ENCODE results near the gene LYZL4. TPM values are rescaled to one million over a fixed set of nuclear protein-coding genes. Genes with fewer than 3 reads are reported as not detected.

LYZL4 gene
- total and polyA plus RNA-seq, 2 of the 13 experiments (the other 11 are each of a cell fraction or from before 2014, with no cell fraction given) = not detected

Other genes with a start within 250 kb of the LYZL4 start
- not detected in 2 replicates for gene CCK, start 144.4 kb downstream of the LYZL4 start, total RNA-seq (2016; rRNA removed; fragmentation: Illumina TruSeq; extraction: Trizol)
- gene CCK, start 144.4 kb downstream of the LYZL4 start, polyA plus RNA-seq (2011; rRNA removed) = not detected in 2 replicates
- gene VIPR1, start 92.0 kb upstream of the LYZL4 start, total RNA-seq (2016; rRNA removed; fragmentation: Illumina TruSeq; extraction: Trizol) = 0.04 TPM in 1 of 2 replicates, not detected in the other
- 0.07 and 0.11 TPM in 2 replicates for gene VIPR1, start 92.0 kb upstream of the LYZL4 start, polyA plus RNA-seq (2011; rRNA removed)
- 38.4 and 40.0 TPM in 2 replicates for gene SEC22C, start 171.4 kb upstream of the LYZL4 start, total RNA-seq (2016; rRNA removed; fragmentation: Illumina TruSeq; extraction: Trizol)
- gene SEC22C, start 171.4 kb upstream of the LYZL4 start, polyA plus RNA-seq (2011; rRNA removed) = 20.0 and 21.9 TPM in 2 replicates
- gene SS18L2, start 180.2 kb upstream of the LYZL4 start, total RNA-seq (2016; rRNA removed; fragmentation: Illumina TruSeq; extraction: Trizol) = 53.1 and 79.3 TPM in 2 replicates
- 31.1 and 38.7 TPM in 2 replicates for gene SS18L2, start 180.2 kb upstream of the LYZL4 start, polyA plus RNA-seq (2011; rRNA removed)
- 24.9 and 59.6 TPM in 2 replicates for gene NKTR, start 190.1 kb upstream of the LYZL4 start, total RNA-seq (2016; rRNA removed; fragmentation: Illumina TruSeq; extraction: Trizol)
- 35.0 and 41.3 TPM in 2 replicates for gene NKTR, start 190.1 kb upstream of the LYZL4 start, polyA plus RNA-seq (2011; rRNA removed)
- gene ZBTB47, start 243.1 kb upstream of the LYZL4 start, total RNA-seq (2016; rRNA removed; fragmentation: Illumina TruSeq; extraction: Trizol) = 1.4 and 3.1 TPM in 2 replicates
- 1.5 and 2.4 TPM in 2 replicates for gene ZBTB47, start 243.1 kb upstream of the LYZL4 start, polyA plus RNA-seq (2011; rRNA removed)

Measured in HepG2 (cell line).